PC-3 (cell line): ENCODE data around the gene SERPINF2. TPM values are rescaled to one million over a fixed set of nuclear protein-coding genes. Genes with fewer than 3 reads are reported as not detected.
"Not testable (repeated sequence)": the region's sequence is repeated elsewhere in the genome, so short reads cannot be mapped to it uniquely, and the experiment has no call there.

Source experiments
- ATAC-seq: fragments of 200-7000 bp; cut with Tn5 transposase; 2 replicates; pipeline ENCODE4 v1.9.1; 2020; ENCODE audit warnings: mild to moderate bottlenecking, moderate library complexity
- BruUV-seq: library from RNA; stranded (reverse); fragments of 400-500 nt; replicated peaks from 2 replicates; lab custom pipeline; 2021; lab: Mats Ljungman, UMichigan
- CTCF ChIA-PET: fragments of 300-600 bp; sonication (Branson Sonifier 250); formaldehyde crosslinking; loops from one replicate; lab custom pipeline; 2022; ENCODE audit warnings: antibody characterized with exemption; lab: Charles Lee
- POLR2A ChIA-PET: fragments of 300-600 bp; sonication (Branson Sonifier 250); formaldehyde crosslinking; loops from one replicate; lab custom pipeline; 2022; ENCODE audit warnings: antibody characterized with exemption; ENCODE audit not compliant: unreplicated experiment; lab: Charles Lee
- DNase-seq: peaks from one replicate; pipeline ENCODE4 v3.0.0-alpha.2; 2015
- H2AFZ ChIP-seq: fragments of 300-600 bp; sonication (generic); 2 replicates; pipeline ENCODE4 v1.6.0; 2016; ENCODE audit warnings: antibody characterized with exemption, low read length
- H3F3A ChIP-seq: fragments of 300-600 bp; sonication (generic); one replicate; pipeline ENCODE4 v1.6.0; 2017; ENCODE audit warnings: antibody characterized with exemption, low read length, control low read depth, mild to moderate bottlenecking; ENCODE audit not compliant: unreplicated experiment
- H3K27ac ChIP-seq: fragments of 300-600 bp; sonication (generic); 2 replicates; pipeline ENCODE4 v1.5.1; 2016; ENCODE audit warnings: mild to moderate bottlenecking, low read length
- H3K27me3 ChIP-seq: fragments of 300-600 bp; sonication (generic); 2 replicates; pipeline ENCODE4 v1.6.1; 2016; ENCODE audit warnings: low read length, mixed read lengths
- H3K36me3 ChIP-seq: fragments of 300-600 bp; sonication (generic); 2 replicates; pipeline ENCODE4 v1.6.1; 2016; ENCODE audit warnings: low read depth, mixed run types, low read length, mixed read lengths
- H3K4me1 ChIP-seq: fragments of 300-600 bp; sonication (generic); 2 replicates; pipeline ENCODE4 v1.5.1; 2016; ENCODE audit warnings: low read length; ENCODE audit not compliant: insufficient read depth
- H3K4me2 ChIP-seq: fragments of 300-600 bp; sonication (generic); 2 replicates; pipeline ENCODE4 v1.6.0; 2016; ENCODE audit warnings: low read length
- H3K4me3 ChIP-seq: fragments of 300-600 bp; sonication (generic); 2 replicates; pipeline ENCODE4 v1.5.1; 2016; ENCODE audit warnings: mild to moderate bottlenecking, low read length, mixed read lengths
- H3K79me2 ChIP-seq: fragments of 300-600 bp; sonication (generic); 2 replicates; pipeline ENCODE4 v1.6.1; 2017; ENCODE audit warnings: low read length, mixed read lengths
- H3K9ac ChIP-seq: fragments of 300-600 bp; sonication (generic); 2 replicates; pipeline ENCODE4 v1.6.0; 2016; ENCODE audit warnings: mild to moderate bottlenecking, low read length
- H3K9me2 ChIP-seq: fragments of 300-600 bp; sonication (generic); replicated peaks from 2 replicates; pipeline ENCODE4 v1.6.1; 2016; ENCODE audit warnings: mixed run types, low read length, mixed read lengths
- H3K9me3 ChIP-seq: fragments of 300-600 bp; sonication (generic); 2 replicates; pipeline ENCODE4 v1.6.1; 2016; ENCODE audit warnings: low read length, mixed read lengths
- H4K20me1 ChIP-seq: fragments of 300-600 bp; sonication (generic); 2 replicates; pipeline ENCODE4 v1.6.1; 2016; ENCODE audit warnings: low read length, mixed read lengths
- CTCF ChIP-seq: fragments of 300-600 bp; sonication (generic); conservative IDR thresholded peaks from 2 replicates; pipeline ENCODE4 v1.5.1; 2017; ENCODE audit warnings: antibody characterized with exemption, low read depth, mild to moderate bottlenecking, low read length
- EZH2 ChIP-seq: fragments of 300-600 bp; sonication (generic); IDR thresholded peaks from one replicate; pipeline ENCODE4 v1.6.1; 2017; ENCODE audit warnings: antibody characterized with exemption, mild to moderate bottlenecking, low read length; ENCODE audit not compliant: unreplicated experiment
- EZH2phosphoT487 ChIP-seq: fragments of 300-600 bp; sonication (generic); IDR thresholded peaks from 2 replicates; pipeline ENCODE4 v1.6.1; 2018; ENCODE audit warnings: mild to moderate bottlenecking, antibody characterized with exemption, low read length, borderline replicate concordance
- intact Hi-C: fragments of 100-400 bp; cut with micrococcal nuclease; formaldehyde crosslinking; loops from 2 replicates; pipeline ENCODE4 v1.9.0; 2023
- total RNA-seq: library from RNA; depleted of rRNA; stranded (reverse); fragments of >200 nt; gene quantifications from 2 replicates; pipeline ENCODE4 v1.2.3, GENCODE V29; 2014

The SERPINF2 gene
- total RNA-seq, 1 experiment from 2014 or later, result 2.5 TPM

GRCh38 chr17:1718362-1719165 lies 24.1 kb upstream of the SERPINF2 start:
- TF ChIP-seq CTCF (no peak), EZH2 (no peak), EZH2phosphoT487 (no peak)
- intact Hi-C loops, result no loop called here
- Histone ChIP-seq H3K27ac (no peak overlapping the region), H3K27me3 (no peaks in the 10 kb centered on the region), H3K36me3 (peaks cover 2% of the 10 kb centered on the region), H4K20me1 (peaks cover 13% of the 10 kb centered on the region), H3K4me3 (no peak overlapping the region), H3K9ac (no peak overlapping the region), H3F3A (no peaks in the 10 kb centered on the region), H3K9me2 (no peaks in the 10 kb centered on the region), H2AFZ (no peak overlapping the region), H3K9me3 (no peaks in the 10 kb centered on the region), H3K4me2 (no peak overlapping the region), H3K79me2 (peaks cover 25% of the 10 kb centered on the region), H3K4me1 (peaks cover 14% of the 10 kb centered on the region)
- BruUV-seq, result no TSS peak
- DNase-seq (no peak), ATAC-seq (no peak)
- POLR2A ChIA-PET, result interaction anchor here (0.5 kb wide), 1 partner anchor 140 kb away, joined by 9 read pairs; no protein-coding TSS in a partner anchor
- CTCF ChIA-PET, result no interaction called here

- Histone ChIP-seq H3K27ac (no peak overlapping the region), H3K9ac (no peak overlapping the region), H3K9me3 (no peaks in the 10 kb centered on the region), H3K9me2 (no peaks in the 10 kb centered on the region), H3K79me2 (peaks cover 12% of the 10 kb centered on the region), H3K4me3 (peak overlapping the region; percentile 59), H3K4me2 (peak overlapping the region; percentile 86), H3K36me3 (no peaks in the 10 kb centered on the region), H4K20me1 (no peaks in the 10 kb centered on the region), H2AFZ (peak overlapping the region; percentile 68), H3F3A (no peaks in the 10 kb centered on the region), H3K27me3 (no peaks in the 10 kb centered on the region), H3K4me1 (peaks cover 14% of the 10 kb centered on the region)
- CTCF ChIA-PET, result interaction anchor here (1.0 to 2.0 kb wide), 2 partner anchors 59 to 63 kb away, joined by 5 read pairs; no protein-coding TSS in a partner anchor
- ATAC-seq, result no peak
- BruUV-seq, result no TSS peak
- TF ChIP-seq EZH2 (no peak), CTCF (peak; percentile 90), EZH2phosphoT487 (no peak)
- POLR2A ChIA-PET, result interaction anchor here (0.5 to 1.0 kb wide), 2 partner anchors 11 to 67 kb away, joined by 3 to 4 read pairs; partner anchors contain the start of gene TLCD2
- DNase-seq, result peak; percentile 62
- intact Hi-C loops, result loop anchor here (2.0 kb wide), 1 partner anchor 64 kb away; no protein-coding TSS in a partner anchor
These were observed 21.8 kb upstream of the SERPINF2 start for GRCh38 chr17:1720856-1721386.

GRCh38 chr17:1722022-1722421 lies 20.6 kb upstream of the SERPINF2 start:
- H3K27ac ChIP-seq, ATAC-seq: not testable (repeated sequence)
- CTCF ChIA-PET, result interaction anchor here (2.0 kb wide), 1 partner anchor 58 kb away, joined by 5 read pairs; no protein-coding TSS in a partner anchor

More at GRCh38 chr17:1722022-1722421, 20.6 kb upstream of the SERPINF2 start:
- H3K9me3 ChIP-seq, intact Hi-C loops, H4K20me1 ChIP-seq, H3K4me3 ChIP-seq, H3K27me3 ChIP-seq, BruUV-seq, H3F3A ChIP-seq, H3K9me2 ChIP-seq, H2AFZ ChIP-seq, H3K9ac ChIP-seq, DNase-seq, H3K36me3 ChIP-seq, H3K4me2 ChIP-seq: not testable (repeated sequence)
- Histone ChIP-seq H3K79me2 (peaks cover 16% of the 10 kb centered on the region; the same call in 1 of the 2 replicates), H3K4me1 (peaks cover 14% of the 10 kb centered on the region)
- POLR2A ChIA-PET, result interaction anchor here (0.6 to 0.7 kb wide), 2 partner anchors 130 to 179 kb away, joined by 3 to 16 read pairs; no protein-coding TSS in a partner anchor
